Duodenal mucosa (tissue), 2 donors: ENCODE results near the gene G6PC3.

Experiments
- H3K27ac ChIP-seq: one replicate; pipeline ENCODE4 v1.7.0; 2013; ENCODE audit warnings: low read depth, low read length
- H3K27me3 ChIP-seq, 2 donors: one replicate each; pipeline ENCODE4 v1.7.0; 2013; ENCODE audit warnings: low read length in 2 of 2, control low read depth in 1 of 2; ENCODE audit not compliant: insufficient read depth in 2 of 2, control insufficient read depth in 1 of 2
- H3K36me3 ChIP-seq, 2 donors: one replicate each; pipeline ENCODE4 v1.7.0; 2013; ENCODE audit warnings: low read length in 2 of 2, control low read depth in 1 of 2; ENCODE audit not compliant: insufficient read depth in 2 of 2, control insufficient read depth in 1 of 2
- H3K4me1 ChIP-seq, 2 donors: one replicate each; pipeline ENCODE4 v1.7.0; 2013; ENCODE audit warnings: low read length in 2 of 2, control low read depth in 1 of 2; ENCODE audit not compliant: insufficient read depth in 2 of 2, control insufficient read depth in 1 of 2
- H3K4me3 ChIP-seq, 2 donors: one replicate each; pipeline ENCODE4 v1.7.0; 2013; ENCODE audit warnings: low read length in 2 of 2, low read depth in 1 of 2
- H3K9ac ChIP-seq, 2 donors: one replicate each; pipeline ENCODE4 v1.7.0; 2013; ENCODE audit warnings: low read length in 2 of 2, low read depth in 1 of 2
- H3K9me3 ChIP-seq, 2 donors: one replicate each; pipeline ENCODE4 v1.7.0; 2013; ENCODE audit warnings: low read length in 2 of 2, control low read depth in 1 of 2; ENCODE audit not compliant: control insufficient read depth in 1 of 2

Gene G6PC3

DNA sequence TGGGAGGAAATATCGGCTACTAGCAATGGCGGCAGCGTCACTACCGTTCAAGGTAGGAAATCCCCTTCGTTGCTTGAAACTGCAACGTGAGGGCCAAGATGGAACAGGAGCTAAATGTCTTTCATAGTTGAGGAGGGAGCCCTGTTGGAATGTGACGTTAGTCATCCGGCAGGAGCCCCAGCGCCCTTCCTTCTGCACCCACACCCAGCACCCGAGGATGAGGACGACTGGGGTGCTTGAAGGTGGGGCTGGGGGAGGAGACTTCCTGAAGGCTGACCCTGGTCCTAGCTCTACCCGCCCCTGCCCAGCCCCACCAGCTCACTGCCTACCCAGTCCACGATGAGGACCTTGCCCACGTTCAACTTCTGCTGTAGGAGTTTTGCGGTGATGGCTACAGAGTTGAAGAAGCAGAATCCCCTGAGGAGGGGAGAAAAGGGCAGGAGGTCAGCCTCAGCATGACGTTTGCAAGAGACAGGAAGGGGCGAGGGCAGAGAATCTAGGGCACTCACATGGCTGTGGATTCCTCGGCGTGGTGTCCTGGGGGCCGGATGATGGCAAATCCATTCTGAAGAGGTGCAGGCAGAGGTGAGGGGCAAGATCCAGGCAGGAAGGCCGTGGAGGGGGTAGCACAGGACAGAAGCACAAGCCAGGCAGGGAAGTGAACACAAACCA is 11.9 kb downstream of the G6PC3 start:
- Histone ChIP-seq H3K36me3 (peaks cover 8 to 66% of the 10 kb centered on the region in 2 donors), H3K9me3 (no peaks in the 10 kb centered on the region), H3K27ac (no peak overlapping the region), H3K4me1 (peaks cover 0 to 4% of the 10 kb centered on the region in 2 donors), H3K27me3 (no peaks in the 10 kb centered on the region), H3K9ac (no peak overlapping the region), H3K4me3 (no peak overlapping the region)

DNA sequence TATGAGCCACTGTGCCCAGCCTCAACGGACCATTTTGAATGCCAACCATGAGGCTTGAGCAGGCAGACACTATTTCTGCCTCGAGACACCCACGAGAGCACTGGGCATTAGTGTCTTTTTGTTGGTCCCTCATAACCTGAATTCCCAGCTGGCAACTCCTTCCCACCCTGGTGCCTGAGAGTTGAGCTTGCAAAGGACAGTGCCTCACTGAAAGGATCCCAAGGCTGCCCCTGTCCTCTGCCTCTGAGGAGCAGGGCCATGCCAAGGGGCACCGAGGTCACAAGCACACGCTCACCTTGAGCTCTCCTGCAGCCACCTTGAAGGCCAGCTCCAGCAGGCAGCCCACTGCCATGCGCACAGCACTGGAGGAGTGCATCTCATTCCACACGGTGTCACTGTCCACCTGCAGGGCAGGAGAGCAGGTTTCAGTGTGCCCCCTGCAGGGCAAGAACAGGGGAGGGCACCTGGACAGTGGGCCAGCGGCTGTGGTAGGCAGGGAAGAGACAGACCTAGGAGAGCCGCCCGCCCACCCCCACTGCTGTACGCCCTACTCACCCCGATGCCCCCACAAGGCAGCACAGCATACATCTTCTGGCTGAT is 12.8 kb downstream of the G6PC3 start:
- no peak overlapping the region for H3K9ac ChIP-seq
- H3K27me3 ChIP-seq = no peaks in the 10 kb centered on the region
- no peaks in the 10 kb centered on the region for H3K9me3 ChIP-seq
- no peak overlapping the region for H3K27ac ChIP-seq
- no peak overlapping the region for H3K4me3 ChIP-seq
- H3K4me1 ChIP-seq = peaks cover 0 to 4% of the 10 kb centered on the region in 2 donors
- peaks cover 4 to 58% of the 10 kb centered on the region in 2 donors for H3K36me3 ChIP-seq

DNA sequence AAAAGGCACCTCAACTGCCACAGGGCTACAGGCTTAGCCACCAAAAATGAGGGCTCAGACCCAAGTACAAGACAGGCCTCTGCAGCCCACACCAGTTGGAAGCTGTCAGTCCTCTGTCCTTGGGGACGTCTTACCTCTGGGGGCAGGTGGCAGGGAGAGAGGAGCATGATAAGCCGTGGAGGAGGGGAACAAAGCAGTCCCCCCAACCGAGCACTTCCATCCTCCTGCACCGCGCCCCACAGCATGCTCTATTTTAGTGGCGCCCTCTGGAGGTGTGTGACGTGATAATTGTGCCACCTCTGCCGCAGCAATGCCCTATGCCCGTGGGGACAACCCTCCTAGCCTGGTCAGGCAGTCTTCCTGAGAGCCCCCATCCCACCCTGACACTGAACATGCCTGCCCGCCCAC is 13.6 kb downstream of the G6PC3 start:
- no peaks in the 10 kb centered on the region for H3K27me3 ChIP-seq
- H3K4me1 ChIP-seq = peaks cover 0 to 4% of the 10 kb centered on the region in 2 donors
- peaks cover 4 to 54% of the 10 kb centered on the region in 2 donors for H3K36me3 ChIP-seq
- no peak overlapping the region for H3K27ac ChIP-seq
- no peak overlapping the region for H3K9ac ChIP-seq
- no peak overlapping the region for H3K4me3 ChIP-seq
- no peaks in the 10 kb centered on the region for H3K9me3 ChIP-seq

DNA sequence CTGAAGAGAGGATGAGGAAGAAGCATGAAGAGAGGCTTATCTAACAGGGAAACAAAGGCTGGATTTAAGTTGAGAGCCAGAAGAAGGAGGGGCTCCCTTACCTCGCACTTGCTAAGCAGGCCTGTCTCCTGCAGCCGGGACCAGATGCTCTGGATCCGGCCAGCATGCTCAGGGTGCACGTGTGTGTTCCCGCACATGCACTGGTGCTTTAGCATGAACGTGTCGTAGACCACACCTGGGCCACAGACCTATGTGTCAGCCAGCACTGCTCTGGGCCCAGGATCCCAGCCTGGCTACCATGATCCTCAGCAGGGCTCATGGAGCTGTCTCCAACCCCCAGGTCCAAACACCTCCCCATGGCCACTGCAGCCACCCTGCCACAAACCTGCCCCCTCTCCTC is 14.4 kb downstream of the G6PC3 start:
- H3K9me3 ChIP-seq = no peaks in the 10 kb centered on the region
- H3K27me3 ChIP-seq = no peaks in the 10 kb centered on the region
- no peak overlapping the region for H3K9ac ChIP-seq
- H3K4me1 ChIP-seq = peaks cover 0 to 4% of the 10 kb centered on the region in 2 donors
- H3K4me3 ChIP-seq = no peak overlapping the region
- no peak overlapping the region for H3K27ac ChIP-seq
- peaks cover 4 to 51% of the 10 kb centered on the region in 2 donors for H3K36me3 ChIP-seq

DNA sequence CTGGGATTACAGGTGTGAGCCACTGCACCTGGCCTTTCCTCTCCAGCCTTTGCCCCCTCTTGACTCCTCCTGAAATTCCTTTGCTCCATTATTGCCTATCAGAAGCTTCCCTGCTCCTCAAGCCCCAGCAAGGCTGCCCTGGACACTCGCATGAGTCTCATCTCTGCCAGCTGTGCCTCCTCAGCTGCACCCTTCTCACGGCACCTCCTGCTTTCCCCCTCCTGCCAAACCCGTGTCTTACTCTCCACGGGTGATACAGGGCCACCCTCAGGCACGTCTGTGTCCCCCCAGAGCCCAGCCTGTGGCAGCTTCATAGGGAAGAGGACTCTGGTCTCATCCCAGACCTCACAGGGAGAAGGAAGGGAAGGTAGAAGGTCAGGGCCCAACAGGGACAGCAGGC is 15.4 kb downstream of the G6PC3 start:
- Histone ChIP-seq H3K9me3 (no peaks in the 10 kb centered on the region), H3K27me3 (no peaks in the 10 kb centered on the region), H3K27ac (no peak overlapping the region), H3K9ac (no peak overlapping the region), H3K36me3 (peaks cover 5 to 42% of the 10 kb centered on the region in 2 donors), H3K4me1 (peaks cover 0 to 4% of the 10 kb centered on the region in 2 donors), H3K4me3 (no peak overlapping the region)

DNA sequence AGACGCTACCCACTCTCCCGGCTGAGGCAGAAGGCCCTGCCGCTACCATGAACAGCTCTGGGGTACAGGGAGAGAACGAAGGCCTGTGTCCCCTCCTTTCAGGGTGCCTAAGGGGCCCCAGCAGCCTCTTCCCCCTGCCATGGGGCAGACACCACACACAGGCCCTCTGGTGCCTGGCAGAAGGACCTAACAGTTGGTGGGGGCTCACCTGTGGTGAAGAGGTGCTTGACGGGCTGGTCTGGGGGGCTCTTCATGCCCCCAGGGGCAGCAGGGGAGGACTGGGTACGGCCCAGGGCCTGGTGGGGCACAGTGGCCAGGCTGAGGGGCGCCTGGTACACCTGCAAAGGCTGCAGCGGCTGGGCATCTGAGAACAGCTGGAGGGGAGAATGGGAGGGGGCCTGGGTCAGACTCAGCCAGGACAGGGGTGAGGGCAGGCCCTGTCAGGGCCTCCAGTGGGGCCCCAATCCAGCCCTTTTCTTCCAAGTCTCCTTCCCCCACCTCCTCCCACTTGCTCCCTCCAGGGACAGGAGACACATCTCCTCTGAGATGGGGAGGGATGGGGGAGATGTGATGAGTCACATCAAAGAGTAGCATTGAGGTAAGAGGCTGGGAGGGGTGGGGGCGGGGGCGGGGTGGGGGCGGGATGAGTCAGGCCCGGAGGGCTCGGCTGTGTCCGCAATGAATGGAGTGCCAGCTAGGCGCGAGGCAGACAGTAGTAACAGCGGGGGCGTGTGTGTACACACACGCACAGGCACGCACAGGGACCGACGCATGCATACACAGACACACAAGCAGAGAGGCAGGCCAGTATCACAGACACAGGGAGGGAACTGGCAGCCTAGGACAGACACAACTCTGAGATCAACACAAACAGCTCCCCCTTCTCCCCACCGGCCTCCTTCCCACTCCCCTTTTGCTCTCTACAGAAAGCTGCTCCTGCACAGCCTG is 16.1 kb downstream of the G6PC3 start:
- Histone ChIP-seq H3K4me1 (peaks cover 0 to 4% of the 10 kb centered on the region in 2 donors), H3K27me3 (no peaks in the 10 kb centered on the region), H3K27ac (no peak overlapping the region), H3K36me3 (peaks cover 10 to 49% of the 10 kb centered on the region in 2 donors), H3K4me3 (no peak overlapping the region), H3K9ac (no peak overlapping the region), H3K9me3 (no peaks in the 10 kb centered on the region)

DNA sequence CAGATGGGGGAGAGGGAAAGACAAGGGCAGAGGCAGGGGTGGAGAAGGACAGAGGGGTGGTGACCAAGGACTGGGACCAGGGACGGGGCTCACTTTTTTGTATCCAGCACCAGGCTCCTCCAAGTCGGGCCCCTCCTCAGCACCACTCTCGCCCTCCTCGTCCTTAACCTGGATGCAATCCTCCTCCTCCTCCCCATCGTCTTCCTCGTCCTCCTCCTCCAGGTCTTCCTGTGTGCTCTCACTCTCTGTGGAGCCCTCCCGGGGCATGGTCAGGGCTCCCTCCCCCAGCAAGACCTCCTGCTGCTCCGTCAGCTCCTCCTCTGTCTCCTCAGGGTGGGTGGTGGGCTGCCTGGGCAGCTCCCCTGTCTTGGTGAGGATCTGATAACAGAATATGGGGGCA is 16.8 kb downstream of the G6PC3 start:
- H3K27me3 ChIP-seq = no peaks in the 10 kb centered on the region
- H3K9ac ChIP-seq = no peak overlapping the region
- H3K27ac ChIP-seq = no peak overlapping the region
- H3K4me1 ChIP-seq = peaks cover 0 to 4% of the 10 kb centered on the region in 2 donors
- H3K36me3 ChIP-seq = peaks cover 10 to 49% of the 10 kb centered on the region in 2 donors
- H3K9me3 ChIP-seq = no peaks in the 10 kb centered on the region
- H3K4me3 ChIP-seq = no peak overlapping the region

DNA sequence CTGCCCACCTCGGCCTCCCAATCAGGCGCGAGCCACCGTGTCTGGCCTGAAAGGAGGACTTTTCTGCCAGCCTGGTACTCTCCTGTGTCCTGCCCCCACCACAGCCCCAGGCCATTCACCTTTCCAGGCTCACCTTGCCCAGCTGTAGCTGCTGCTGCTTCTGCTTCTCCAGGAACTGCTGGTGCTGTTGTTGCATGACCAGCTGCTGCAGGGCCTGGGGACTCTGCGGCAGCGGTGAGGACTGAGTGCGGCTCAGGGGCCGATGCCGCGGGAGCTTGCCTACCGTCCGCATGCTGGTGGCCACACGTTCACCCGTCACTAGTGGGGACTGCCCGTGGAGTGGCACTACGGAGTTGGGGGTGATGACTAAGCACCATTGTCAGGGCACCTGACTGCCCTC is 17.7 kb downstream of the G6PC3 start:
- Histone ChIP-seq H3K27ac (no peak overlapping the region), H3K27me3 (no peaks in the 10 kb centered on the region), H3K4me1 (peaks cover 0 to 4% of the 10 kb centered on the region in 2 donors), H3K9ac (no peak overlapping the region), H3K9me3 (no peaks in the 10 kb centered on the region), H3K4me3 (no peak overlapping the region), H3K36me3 (peaks cover 8 to 49% of the 10 kb centered on the region in 2 donors)

DNA sequence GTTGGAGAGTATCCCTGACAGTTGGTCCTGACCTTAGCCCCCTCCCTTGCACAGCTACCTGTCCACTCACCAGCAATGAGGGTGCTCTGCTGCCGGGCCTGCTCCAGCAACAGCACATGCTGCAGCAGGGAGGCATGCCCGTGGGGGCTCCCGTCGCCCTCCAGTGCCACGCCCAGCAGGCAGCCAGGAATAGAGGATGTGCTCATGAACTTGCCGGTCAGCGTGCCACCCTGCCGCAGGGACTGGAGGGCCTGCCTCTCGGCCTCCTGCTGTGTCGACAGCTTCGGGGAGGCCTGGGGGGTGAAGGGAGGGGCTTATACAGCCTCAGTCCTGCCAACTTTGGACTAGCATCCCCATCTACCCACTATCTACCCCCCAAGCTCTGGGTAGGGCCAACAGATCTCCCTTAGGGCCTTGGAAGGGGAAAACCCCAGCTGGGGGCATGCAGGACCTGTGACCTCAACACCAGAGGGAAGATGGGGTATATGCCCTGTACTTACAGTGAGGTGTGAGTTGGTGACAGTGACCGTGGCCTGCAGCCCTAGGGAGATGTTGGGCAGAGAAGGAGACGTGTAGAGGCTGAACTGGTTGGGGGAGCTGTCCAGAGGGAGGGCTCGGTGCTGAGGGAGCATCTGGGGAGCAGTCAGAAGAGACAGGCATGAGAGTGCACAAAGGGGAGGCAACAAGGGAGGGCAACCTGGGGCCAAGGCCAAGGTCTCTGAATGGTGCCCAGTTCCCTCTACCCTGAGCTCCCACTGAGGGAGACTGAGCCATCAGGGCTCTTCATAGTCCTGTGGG is 20.9 kb downstream of the G6PC3 start:
- H3K27me3 ChIP-seq = no peaks in the 10 kb centered on the region
- H3K4me3 ChIP-seq = no peak overlapping the region
- H3K9me3 ChIP-seq = no peaks in the 10 kb centered on the region
- no peak overlapping the region for H3K27ac ChIP-seq
- H3K9ac ChIP-seq = no peak overlapping the region
- H3K36me3 ChIP-seq = peaks cover 5 to 29% of the 10 kb centered on the region in 2 donors
- peaks cover 10 to 16% of the 10 kb centered on the region in 2 donors for H3K4me1 ChIP-seq
